Renal pelvis (tissue), 4 donors: Measurements from ENCODE around the gene AGTRAP. TPM values are rescaled to one million over a fixed set of nuclear protein-coding genes. Genes with fewer than 3 reads are reported as not detected.

Experiments
- DNase-seq: peaks from one replicate; pipeline ENCODE4 v3.0.0-alpha.2; 2013
- polyA plus RNA-seq, 3 donors: library from polyadenylated mRNA; unstranded; fragments of 120-200 nt; gene quantifications; one replicate each; pipeline ENCODE4 v1.2.1, GENCODE V29; 2013; ENCODE audit not compliant: insufficient read length in 3 of 3

The AGTRAP gene
- polyA plus RNA-seq, 3 donors = 53.1 to 53.9 (median 53.7) TPM

DNA sequence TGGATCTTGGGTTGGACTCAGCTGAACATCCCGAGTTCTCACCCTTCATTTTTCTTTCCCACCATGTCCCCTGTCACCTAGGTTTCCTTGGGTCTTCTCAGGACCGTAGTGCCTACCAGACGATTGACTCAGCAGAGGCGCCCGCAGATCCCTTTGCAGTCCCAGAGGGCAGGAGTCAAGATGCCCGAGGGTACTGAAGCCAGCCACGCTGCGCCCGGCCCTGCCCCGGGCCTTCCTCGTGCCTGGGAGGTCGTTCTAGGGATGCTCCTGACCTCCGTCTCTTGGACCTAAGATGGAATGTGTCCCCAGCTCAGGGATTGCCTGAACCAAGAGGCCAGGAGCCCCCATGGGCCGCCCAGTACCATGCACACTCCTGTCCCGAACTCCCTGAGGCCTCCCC, 14.1 kb downstream of the AGTRAP start:
- no peak for DNase-seq

DNA sequence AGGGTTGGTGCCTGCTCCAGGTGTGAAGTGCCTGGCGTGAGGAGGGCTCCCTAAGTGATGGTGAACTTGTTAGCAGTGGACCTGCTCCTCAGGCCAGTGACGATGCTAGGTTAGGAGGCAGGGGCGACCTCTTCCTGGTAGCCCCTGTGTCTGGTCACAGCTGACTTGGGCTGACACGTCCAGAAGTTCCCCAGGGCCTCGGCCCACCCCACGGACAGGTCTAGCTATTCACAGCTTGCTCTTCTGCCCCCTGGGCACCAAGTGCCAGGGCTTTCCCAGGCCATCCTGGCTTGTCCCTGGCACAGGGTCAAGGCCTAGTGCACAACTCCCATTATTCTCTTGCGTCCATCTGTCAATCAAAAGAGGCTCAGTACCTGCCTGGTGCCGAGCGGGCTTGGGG, 15.2 kb downstream of the AGTRAP start:
- DNase-seq = no peak

DNA sequence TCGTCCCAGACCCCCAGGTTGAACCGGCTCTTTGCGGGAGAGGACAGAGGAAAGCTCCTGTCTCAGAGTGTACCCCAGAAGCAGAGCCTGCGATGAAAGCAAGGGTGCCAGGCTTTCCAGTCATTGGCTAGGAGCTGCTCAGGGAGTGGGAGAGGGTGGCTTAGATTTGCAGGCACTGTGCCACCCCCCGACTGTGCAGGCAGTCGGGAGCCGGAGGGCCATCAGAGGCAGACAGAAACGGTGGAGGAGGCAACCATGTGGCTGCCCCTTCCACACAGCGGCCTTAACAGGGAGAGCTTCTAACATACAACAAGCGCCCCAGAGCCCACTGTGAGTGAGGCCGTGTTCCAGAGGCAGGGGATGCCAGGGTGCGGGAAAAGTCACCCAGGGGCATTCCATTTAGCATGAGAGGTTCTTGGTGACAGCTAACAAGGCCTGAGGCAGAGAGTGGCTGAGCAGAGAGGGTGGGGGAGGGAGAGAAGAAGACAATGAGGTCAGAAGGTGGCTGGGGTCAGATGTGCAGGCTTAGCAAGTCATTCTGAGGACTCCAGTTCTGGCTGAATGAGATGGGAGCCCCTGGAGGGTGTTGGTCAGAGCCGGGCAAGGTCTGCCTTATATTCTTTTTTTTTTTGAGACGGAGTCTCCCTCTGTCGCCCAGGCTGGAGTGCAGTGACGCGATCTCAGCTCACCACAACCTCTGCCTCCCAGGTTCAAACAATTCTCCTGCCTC, 16.6 kb downstream of the AGTRAP start:
- no peak for DNase-seq

DNA sequence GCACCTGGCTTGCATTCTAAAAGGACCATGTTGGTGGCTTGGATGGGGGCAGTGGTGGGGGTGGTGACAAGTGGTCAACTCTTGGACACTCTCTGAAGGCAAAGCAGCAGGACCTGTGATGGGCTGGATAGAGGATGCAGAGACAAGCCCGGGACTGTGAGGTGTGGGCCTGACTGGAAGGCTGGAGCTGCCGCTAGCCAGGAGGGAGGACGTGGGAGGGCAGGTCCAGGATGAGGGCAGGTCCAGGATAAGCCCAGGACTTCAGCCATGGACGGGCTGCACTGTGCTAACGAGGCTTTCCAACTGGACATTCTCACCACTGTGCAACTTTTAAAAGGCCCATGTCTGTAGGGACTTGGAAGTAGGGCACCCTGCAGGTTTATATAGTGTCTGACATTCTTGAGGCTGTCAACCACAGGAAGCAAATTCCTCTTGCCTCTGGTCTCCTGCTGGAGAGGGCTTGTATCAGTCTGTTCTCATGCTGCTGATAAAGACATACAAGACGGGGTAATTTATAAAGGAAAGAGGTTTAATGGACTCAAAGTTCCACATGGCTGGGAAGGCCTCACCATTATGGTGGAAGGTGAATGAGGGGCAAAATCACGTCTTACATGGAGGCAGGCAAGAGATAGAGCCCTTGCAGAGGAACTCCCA, 17.7 kb downstream of the AGTRAP start:
- no peak for DNase-seq

DNA sequence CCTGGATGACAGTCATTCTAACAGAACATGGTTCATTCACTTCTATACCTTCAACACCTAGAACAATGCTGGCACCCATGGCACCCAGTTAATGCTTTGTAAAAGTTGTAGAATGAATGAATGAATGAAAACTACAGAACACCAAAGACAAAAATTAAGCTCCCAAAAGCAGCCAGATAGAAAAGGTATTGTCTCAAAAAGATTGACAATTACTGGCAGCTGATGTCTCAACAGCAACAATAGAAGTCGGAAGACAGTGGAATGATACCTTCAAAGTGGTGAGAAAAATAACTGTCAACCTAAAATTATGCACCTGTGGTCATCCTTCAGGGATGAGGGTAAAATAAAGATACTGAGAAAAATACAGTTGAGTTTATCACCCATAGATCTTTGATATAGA, 21.1 kb downstream of the AGTRAP start:
- no peak for DNase-seq

DNA sequence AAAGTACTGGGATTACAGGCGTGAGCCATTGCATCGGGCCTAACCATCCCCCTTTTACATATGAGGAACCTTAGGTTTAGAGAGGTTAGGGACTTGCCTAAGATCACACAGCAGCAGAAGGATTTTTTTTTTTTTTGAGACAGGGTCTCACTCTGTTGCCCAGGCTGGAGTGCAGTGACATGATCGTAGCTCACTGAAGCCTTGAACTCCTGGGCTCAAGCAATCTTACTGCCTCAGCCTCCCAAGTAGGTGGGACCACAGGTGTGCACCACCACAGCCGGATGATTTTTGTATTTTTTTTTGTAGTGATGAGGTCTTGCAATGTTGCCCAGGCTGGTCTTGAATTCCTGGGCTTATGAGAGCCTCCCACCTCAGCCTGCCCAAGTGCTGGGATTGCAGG, 23.9 kb downstream of the AGTRAP start:
- no peak for DNase-seq

DNA sequence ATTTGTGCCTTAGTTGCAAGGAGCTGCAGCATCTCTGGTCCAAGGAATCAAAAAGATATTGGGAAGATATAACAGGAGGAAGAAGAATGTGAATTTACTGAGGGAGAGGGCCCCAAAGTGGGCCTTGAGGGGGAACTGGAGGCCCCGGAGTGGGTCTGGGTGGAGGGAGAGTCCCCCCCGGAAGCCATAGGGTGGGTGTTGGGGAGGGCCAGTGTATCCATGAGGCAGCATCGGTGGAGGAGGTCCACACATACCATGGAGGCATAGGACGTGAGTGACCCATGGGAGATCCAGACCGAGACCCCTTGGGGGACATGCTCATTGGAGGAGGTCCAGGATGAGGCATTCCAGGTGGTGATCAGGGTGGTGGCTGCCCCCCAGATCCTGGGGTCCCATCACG, 25.3 kb downstream of the AGTRAP start:
- no peak for DNase-seq

DNA sequence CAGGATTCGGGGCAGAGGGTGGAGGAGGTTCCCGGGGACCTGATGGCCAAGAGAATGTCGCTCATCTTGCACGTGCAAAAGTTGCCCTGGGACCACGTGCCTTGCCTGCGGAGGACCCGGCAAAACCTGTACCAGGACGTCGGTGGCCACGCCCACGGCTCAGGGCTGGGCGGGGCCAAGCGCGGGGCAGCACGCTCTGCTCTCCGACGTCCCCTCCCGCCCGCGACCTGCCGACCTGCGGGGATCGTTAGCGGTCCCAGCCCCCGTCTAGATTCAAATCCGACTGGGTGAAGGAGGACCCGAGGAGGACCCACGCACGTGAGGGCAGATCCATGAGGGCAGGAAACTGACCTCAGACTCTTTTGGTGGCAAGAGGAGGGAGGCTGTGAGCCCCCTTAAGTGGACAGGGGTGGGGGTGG, 26.1 kb downstream of the AGTRAP start, which contains the start of gene C1orf167:
C1orf167 (plus strand) TSS at position 206 of the 419 bp plus-strand sequence. CDS start 2,208 bp downstream, outside the sequence.
- DNase-seq = no peak

DNA sequence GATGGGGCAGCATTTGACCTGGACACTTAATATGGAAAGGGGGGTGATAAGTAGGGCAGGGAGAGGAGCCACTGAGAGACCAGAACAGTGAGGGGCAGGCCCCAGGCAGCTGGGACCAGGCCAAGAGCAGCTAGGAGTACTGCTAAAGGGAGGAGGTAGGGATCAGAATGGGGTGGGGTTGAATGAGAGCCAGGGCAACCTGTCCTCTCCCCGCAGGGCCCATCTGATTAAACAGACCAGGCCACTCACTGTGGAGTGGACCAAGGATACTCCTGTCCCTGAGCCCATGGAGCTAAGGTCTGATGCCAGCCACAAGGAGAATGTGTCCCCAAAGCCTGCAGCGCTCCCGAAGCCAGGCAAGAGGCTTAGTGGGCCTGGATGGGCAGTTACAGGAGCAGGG, 28.2 kb downstream of the AGTRAP start:
- DNase-seq = no peak

DNA sequence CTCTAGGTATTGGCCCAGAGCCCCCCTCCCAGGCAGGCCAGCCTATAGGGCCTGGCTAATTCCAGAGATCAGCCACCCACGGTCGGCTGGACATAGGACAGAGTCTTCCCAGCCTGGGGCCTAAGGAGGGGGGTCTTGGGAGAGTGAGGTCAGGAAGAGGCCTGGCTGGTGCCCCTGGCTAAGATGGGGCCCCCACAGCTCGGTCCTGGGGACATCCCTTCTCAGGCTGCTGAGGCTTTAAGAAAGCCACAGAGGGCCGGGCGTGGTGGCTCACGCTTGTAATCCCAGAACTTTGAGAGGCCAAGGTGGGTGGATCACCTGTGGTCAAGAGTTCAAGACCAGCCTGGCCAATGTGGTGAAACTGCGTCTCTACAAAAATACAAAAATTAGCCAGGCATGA, 28.6 kb downstream of the AGTRAP start:
- DNase-seq = no peak

DNA sequence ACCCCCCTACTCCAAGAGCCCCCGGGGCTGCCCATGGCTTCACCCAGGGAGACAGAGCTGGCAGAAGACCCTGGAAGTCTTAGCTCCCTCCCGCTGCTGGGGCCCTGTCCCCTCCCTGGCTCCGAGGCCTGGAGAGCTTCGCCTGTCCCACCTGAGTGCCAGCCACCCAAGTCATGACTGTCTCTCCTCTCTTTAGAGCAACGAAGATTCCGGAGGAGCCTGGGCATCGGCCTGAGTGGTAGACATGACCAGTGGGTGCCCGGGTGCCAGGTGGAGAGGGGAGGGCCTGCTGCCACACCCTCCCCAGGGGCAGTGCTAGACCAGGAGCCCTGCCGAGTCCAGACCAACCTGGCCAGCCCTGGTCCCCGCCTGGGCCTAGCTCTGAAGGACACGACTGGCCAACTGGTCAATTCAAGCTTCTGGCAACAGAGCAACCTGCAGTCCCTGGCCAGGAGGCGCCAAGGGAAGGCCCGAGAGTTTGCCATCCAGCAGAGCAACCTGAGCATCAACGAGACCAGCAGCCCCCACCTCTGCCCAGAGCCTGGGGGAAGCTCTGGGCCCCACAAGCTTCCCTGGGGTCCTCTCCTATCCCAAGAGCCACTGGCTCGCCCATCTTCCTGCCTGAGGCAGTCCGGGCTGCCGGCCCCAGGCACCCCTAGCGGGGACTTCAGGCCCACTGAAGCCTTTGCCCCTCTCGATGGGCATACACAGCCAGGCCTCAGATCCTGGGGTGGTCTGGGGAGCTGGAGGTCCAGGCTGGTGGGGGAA, 29.9 kb downstream of the AGTRAP start:
- DNase-seq = no peak

DNA sequence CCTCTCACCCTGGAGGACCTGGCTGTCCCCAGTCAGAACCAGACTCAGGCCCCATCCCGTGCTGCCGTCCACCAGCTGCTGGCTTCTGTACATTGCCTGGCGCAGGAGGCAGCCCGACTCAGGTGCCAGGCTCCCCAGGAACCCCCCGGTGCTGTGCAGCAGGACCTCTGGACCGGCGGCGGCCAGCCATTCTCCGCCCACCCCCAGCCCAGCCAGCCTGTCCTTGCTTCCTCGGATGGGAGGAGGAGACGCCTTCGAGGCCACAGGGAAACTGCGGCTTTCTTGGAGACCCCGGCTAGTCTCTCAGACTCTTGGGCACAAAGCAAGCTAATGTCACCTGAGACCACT, 30.5 kb downstream of the AGTRAP start:
- DNase-seq = no peak

DNA sequence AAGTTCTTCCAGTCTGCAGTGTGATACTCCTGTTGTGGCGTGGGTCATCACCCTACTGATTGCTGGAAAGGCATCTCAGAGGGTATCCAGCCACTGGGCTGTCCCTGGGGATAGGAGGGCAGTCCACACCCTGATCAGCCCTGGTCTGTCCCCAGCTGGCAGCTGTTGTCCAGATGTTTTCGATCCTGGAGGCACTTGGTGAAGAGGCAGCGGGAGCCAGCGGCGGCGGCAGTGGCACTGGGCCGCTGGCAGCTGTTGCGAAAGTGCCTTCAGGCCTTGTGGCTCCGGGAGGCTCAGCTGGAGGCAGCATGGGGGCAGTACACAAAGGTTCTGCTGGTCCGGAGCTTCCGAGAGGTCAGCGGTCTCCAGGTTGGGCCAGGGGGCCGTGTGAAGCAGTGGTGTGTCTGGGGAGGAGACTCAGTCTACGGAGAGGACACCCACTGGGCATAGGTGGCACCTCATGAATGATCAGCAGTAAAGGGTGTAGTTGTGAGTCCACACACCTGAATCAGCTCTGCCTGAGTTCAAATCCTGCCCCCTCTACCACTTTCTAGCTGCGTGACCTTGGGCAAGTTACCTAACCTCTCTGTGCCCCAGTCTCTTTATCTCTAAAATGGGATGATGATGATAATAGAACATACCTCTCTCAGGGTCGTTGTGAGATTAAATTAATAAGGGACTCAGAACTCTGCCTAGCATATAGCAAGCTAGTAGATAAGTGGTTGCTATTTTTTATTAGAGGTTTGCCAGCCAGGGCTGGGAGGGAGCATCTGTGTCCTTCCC, 32.2 kb downstream of the AGTRAP start:
- no peak for DNase-seq

DNA sequence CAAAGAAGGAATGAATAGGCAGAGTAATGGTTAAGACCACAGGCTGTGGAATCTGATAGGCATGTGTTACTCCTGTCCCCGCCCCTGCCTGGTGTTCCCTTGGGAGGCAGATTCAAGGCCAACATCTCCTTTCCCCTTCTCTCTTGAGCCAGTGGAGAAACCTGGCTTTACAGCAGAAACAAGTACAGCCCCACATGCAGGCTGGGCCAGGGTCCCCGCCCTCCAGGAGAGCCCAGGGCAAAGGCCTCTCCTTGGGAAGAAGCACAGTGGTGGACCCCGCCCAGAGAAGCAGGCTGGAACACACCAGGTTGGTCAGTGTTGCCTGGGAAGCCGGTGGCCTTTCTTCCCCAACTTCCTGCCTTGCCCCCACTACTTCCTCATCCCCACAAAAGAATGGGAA, 32.9 kb downstream of the AGTRAP start:
- DNase-seq = no peak

DNA sequence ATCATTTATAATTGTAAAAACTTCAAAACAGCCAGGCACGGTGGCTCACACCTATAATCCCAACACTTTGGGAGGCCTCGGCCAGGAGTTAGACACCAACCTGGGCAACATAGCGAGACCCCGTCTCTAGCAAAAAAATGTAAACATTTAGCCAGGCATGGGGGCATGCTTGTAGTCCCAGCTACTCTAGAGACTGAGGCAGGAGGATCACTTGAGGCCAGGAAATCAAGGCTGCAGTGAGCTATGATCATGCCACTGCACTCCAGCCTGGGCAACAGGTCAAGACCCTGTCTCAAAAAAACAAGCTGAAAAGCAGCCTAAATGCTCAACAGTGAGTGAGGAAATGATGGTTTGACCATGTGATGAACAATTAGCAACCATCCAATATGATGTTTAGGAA, 33.3 kb downstream of the AGTRAP start:
- DNase-seq = no peak

DNA sequence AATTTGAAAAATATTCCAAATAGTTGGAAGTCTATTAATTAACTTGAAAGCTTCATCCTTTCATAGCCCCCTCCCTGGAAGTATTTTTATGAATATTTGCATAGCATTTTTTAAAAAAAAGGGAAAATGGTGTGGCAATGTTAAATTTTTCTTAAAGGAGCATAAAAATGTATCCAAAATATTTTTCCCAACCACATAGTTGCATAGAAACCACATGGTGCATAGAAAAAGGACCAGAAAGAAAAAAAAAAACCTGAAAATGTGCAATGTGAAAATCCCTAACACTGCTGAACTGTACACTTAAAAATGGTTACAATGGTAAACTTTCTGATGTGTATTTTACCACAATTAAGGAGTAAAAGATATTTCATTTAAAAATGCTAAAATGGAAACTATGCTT, 34.1 kb downstream of the AGTRAP start:
- no peak for DNase-seq

DNA sequence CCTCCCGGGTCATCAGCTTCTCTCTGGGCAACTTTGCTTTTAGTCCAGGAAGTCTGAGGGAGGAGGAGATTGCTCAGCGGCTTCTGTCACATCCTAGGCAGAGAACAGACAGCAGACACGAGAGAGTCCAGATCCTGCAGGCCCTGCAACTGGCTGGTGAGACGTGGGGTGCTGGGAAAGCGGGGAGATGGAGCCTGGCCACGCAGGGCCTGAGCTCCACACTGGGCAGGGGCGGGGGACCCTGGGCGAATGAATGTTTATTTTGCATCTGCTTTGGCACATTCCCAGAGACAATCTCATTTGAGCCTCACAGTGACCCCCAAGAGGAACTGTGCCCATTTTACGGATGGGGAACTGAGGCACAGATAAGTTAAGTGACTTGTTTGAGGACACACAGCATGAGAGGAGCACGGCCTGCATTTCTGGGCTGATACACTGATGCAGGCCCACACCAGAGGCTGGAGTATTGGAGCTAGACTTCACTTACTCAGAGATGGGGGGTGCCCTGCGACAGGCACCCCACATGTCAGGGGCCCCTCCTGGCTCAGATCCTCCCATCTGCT, 35.6 kb downstream of the AGTRAP start:
- DNase-seq = no peak

DNA sequence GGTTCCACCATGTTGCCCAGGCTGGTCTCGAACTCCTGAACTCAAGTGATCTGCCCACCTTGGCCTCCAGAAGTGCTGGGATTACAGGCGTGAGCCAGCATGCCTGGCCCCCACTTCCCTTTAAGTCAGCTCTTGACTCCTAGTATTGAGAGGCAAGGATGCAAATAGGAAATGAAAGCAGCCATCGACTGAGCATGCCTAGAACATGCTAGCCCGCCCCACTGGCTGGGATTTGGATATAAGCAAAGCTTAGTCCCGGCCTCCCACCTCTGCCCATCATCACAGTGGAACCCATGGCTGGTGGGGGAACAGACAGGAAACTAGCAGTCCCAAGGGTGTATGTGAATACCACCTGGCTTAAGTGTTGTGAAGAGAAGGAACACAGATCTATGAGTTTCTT, 36.5 kb downstream of the AGTRAP start:
- no peak for DNase-seq

DNA sequence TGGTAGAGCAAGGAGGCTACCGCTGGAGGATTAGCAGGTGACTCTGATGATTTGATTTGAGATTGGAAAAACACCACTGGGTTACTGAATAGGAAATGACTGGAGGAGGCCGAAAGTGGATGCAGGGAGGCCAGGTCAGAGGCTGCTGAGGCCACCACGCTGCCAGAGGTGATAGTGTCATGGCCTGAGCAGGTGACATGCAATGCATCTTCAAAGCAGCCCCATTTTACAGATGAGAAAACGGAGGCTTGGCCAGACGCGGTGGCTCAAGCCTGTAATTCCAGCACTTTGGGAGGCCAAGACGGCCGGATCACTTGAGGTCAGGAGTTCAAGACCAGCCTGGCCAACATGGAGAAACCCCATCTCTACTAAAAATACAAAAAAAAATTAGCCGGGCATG, 38.8 kb downstream of the AGTRAP start:
- DNase-seq = no peak

DNA sequence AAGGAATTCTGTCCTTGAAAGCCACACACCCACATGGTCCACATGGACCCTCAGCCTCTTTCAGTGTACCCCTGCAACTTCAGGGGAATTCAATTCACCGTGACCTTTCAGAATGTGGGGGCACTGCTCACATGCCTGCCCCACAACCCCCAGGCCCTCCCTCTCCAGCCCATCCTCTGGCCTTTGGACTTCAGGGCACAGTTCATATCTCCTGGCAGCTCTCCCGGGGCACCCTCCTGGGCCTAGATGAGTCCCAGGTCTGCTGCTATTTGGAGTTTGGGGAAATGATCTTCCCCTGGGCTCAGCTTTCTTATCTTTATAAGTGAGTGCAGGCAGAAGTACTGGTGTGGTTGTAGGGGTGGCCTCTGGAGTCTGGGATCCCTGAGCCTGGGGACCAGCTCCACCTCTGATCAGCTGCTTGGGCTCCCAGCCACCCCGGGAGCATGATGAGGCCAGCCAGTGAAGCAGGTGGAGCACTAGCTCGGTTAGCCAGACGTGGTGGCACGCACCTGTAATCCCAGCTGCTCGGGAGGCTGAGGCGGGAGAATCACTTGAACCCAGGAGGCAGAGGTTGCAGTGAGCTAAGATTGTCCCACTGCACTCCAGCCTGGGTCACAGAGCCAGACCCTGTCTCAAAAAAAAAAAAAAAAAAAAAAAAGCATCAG, 41.9 kb downstream of the AGTRAP start:
- no peak for DNase-seq

DNA sequence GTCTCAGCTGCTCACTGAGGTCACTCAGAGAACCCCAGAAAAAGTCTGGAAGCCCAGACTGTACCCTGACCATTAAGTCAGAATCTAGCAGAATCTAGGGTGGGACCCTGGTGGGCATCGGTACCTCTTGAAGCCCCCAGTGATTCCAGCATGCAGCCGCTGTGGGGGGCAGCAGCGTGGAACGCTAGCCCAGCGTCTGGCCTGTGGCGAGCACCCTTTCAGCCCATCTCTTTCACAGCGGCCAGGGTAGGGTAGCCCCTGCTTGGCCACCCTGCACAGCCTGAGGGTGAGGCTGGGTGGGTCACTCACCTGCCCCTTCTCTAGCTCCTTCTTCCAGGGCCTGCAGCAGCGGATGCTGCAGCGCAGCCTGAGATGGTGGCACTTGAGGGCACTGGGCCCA, 42.4 kb downstream of the AGTRAP start:
- no peak for DNase-seq
